GM19240 (cell line): ENCODE data around the gene MBD3L2.
"Not testable (repeated sequence)": the region's sequence is repeated elsewhere in the genome, so short reads cannot be mapped to it uniquely, and the experiment has no call there.

Experiments used
- DNase-seq: peaks from one replicate; pipeline ENCODE4 v3.0.0; 2011; ENCODE audit warnings: low spot score; ENCODE audit not compliant: insufficient read length

MBD3L2 gene

DNA sequence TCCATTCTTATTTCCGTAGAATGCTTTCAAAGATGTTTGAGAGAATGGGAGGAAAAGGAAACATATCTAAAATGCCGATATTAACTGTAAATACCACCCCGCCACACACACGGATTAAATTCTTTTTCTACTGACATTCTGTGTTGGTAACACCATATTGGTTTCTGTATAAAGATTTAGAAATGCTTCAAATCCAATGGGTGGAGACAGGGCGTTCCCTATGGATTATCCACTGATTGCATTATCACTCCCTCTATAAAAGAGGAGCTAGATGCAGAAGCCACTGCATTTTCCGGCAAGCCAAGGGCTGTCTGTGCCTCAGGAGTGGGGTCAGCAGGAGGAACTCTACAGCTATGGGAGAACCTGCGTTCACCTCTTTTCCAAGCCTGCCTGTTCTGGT is at the start of gene MBD3L2:
Gene MBD3L2, plus strand, starts transcription at position 301 of the 400 bp plus-strand sequence. Its CDS starts 53 bp downstream, at position 354.
- DNase-seq, result not testable (repeated sequence)

DNA sequence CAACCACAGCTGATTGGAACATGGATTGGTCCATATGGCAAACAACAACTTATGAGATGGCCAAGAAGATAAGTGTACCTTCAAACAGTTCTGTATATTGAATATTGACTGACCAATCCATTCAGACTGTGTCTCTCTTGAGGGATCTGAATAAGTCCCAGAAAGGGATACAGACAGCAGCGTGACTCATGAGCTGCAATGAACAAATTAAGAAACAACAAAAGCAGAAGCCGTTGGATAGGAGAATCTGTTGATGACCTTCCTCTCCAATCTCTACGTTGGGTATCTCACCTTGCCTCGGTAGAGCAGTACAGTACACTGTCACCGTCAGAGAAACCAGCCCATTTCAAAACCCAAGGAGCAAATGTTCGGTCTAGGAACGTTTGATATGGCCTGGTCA is 49.2 kb upstream of the MBD3L2 start:
- DNase-seq, result no peak

DNA sequence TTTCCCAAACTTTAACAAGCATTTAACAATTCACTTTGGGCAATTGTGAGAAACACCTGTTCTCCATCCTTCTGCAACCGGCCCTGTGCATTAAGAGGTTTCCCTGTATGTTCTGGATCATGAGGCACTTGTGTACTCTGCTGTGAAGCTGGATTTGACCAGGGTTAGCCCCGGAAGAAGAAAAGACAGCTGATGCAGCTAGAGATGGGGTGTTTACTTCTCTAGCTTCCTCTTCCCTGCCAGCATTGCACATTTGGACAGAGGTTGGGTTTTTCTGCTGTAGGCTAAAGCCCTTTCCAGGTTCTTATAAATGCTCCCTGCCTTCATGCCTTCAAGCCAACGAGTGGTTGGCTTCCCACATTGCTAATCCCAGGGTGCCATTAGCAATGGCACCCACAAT is 48.8 kb upstream of the MBD3L2 start:
- no peak for DNase-seq

DNA sequence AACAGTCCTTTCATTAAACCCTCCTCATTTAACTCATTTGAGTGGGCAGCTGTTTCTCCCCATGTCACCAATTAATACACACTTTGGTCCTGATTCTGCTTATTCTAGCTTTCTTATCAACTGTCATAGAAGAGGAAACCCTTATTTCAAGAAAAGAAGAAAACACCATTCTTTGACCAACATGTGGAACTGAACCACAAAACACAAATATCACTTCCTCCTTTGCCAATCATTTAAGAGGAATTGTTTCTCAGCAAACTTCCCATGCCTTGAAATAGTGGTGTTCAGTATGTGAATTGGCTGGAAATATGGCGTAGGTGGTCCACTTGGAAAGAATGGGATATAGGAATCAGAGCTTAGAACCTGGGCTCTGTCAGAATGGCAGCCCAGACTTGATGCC is 48.3 kb upstream of the MBD3L2 start:
- no peak for DNase-seq

DNA sequence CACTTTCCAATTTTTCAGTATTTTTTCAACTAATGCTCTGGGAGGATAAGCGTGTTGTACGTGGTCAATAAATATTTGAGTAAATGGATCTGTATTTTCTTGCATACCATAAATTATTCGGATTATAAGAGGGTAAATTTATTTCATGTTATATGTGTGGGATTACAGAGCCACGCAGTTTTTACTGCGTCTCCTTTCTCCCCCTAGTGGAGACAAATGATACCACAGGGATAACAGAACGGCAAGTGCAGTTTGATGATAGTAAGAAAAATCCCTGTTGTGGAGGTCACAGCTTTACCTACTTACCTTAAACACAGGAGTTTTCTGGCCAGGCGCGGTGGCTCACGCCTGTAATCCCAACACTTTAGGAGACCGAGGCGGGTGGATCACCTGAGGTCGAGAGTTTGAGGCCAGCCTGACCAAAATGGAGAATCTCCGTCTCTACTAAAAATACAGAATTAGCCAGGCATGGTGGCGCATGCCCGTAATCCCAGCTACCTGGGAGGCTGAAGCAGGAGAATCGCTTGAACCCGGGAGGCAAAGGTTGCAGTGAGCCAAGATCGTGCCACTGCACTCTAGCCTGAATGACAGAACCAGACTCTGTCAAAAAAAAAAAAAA is 44.7 kb upstream of the MBD3L2 start:
- no peak for DNase-seq

DNA sequence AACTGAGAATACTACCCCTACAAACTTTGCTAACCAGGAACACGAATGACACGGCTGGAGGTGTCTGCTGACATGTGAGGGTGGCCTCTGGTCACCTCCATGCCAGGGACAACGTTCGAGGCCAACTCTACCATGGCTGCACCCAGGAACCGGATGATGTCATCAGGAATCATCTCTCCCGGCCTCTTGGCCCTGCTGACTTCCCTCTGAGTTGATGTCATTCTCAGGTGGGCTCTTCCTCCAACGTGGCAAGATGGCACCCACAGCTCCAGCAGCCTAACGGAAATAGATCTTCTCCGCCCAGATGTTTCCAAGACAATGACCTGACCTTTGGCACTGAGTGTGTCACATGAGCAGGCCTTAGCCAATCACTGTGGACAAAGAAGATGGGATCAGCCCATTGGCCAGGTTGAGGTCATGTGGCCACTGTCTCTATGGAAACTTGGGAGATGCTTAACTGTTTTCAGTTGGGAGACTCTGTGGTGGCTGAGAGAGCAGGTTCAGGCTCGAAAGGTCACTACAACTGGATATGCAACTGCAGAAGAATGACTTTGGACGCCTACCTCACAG is 42.9 kb upstream of the MBD3L2 start:
- DNase-seq, result no peak

DNA sequence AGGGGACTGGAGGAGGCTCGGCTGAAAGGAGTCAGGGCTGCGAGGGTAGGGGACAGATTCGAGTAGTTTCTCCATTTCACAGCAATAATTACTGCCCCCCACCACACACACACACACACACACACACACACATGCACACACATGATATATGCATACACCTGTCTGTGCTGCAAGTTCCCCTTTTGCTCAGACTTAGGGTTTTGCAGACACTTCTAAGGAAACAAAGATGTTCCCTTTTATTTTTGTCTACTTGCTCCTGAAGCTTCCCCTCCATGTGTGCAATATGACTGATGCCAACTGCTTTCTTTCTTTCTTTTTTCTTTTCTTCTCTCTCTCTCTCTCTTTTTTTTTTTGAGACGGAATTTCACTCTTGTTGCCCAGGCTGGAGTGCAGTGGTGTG is 41.3 kb upstream of the MBD3L2 start:
- DNase-seq, result no peak

DNA sequence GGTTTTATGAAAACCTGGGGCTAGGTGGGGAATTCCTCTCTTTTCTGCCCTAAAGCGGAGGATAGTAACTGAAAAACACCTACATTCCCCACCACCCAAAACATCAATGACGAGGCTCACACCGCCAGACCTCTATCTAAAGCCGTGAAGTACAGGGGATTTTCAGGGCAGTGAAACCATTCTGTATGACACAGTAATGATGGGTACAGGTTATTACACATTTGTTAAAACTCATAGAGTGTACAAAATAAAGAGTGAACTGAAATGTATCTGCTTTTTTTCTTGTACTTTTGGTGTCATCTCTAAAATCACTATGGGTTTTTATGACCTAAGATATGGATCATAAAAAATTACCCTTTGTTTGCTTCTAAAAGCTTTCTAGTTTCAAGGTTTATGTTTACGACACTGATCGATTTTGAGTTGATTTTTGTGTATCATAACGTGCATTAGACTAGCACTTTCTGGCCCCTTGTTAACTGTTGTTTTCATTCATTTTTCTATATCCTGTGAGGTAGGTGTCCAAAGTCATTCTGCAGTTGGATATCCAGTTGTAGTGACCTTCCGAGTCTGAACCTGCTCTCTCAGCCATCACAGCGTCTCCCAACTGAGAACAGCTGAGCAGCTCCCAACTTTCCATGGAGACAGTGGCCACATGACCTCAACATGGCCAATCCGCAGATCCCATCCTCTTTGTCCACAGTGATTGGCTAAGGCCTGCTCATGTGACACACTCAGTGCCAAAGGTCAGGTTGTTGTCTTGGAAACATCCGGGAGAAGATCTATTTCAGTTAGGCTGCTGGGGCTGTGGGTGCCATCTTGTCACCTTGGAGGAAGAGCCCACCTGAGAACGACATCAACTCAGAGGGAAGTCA is 38.2 kb upstream of the MBD3L2 start:
- no peak for DNase-seq

DNA sequence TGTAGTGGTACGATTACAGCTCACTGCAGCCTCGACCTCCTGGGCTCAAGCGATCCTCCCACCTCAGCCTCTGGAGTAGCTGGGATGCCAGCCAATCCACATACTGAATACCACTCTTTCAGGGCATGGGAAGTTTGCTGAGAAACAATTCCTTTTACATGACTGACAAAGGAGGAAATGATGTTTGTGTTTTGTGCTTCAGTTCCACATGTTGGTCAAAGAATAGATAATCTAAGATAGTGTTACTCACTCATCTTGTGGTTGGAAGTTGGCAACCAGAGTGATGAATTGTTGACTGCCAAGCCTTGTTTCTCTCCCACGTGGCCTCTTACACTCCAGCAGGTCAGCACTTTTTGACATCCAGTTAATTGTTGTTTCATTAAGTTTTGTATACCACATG is 35.4 kb upstream of the MBD3L2 start:
- no peak for DNase-seq

DNA sequence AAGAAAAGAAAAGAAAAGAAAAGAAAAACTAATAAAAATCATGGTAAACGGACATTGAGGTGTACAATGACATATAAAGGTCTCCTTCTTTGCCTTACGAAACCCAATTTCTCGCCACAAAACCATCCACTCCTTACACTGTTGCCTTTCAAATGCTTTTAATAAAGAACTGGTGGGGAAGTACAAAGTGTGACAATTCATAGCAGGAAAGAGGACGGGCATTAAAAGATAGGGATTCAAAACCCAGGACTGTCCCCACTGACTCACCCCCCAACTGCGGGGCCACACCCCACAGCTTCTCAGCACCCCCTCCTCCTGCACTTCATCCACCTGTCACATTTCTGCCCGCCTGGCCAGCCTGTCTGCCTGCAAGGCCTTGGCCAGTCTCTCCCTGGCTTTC is 30.3 kb upstream of the MBD3L2 start:
- no peak for DNase-seq

DNA sequence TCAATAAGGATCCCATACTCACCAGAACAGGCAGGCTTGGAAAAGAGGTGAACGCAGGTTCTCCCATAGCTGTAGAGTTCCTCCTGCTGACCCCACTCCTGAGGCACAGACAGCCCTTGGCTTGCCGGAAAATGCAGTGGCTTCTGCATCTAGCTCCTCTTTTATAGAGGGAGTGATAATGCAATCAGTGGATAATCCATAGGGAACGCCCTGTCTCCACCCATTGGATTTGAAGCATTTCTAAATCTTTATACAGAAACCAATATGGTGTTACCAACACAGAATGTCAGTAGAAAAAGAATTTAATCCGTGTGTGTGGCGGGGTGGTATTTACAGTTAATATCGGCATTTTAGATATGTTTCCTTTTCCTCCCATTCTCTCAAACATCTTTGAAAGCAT is 27.8 kb upstream of the MBD3L2 start, which contains the start of gene MBD3L2B:
Gene MBD3L2B, minus strand, starts transcription at position 101 of the 400 bp plus-strand sequence. Its CDS starts 34 bp downstream, at position 67.
- DNase-seq, result not testable (repeated sequence)

DNA sequence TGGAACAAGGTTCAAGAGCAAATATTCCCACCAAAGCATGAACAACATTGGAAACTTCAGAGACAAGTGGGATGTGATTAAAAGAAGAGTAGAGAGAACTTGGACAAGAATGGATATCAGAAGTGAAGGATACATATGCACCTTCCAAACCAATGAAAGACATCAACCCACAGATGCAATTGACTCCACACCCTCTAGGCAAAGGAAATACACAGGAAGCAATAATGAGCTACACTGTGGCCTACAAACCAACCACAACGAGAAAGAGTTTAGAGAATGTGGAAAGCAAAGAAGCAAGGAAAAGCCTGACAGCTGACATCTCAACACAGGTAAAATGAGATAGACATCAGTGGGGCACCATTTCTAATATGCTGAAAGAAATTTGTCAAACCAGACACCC is 20.3 kb upstream of the MBD3L2 start:
- DNase-seq, result not testable (repeated sequence)

DNA sequence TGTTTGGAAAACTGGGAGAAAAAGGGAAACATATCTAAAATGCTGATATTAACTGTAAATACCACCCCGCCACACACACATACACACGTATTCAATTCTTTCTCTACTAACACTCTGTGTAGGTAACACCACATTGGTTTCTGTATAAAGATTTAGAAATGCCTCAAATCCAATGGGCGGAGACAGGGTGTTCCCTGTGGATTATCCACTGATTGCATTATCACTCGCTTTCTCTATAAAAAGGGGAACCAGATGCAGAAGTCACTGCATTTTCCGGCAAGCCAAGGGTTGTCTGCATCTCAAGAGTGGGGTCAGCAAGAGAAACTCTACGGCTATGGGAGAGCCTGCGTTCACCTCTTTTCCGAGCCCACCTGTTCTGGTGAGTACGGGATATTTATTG is 18.8 kb upstream of the MBD3L2 start, which contains the start of gene MBD3L5:
Gene MBD3L5, plus strand, starts transcription at position 301 of the 400 bp plus-strand sequence. Its CDS starts 34 bp downstream, at position 335.
- not testable (repeated sequence) for DNase-seq

DNA sequence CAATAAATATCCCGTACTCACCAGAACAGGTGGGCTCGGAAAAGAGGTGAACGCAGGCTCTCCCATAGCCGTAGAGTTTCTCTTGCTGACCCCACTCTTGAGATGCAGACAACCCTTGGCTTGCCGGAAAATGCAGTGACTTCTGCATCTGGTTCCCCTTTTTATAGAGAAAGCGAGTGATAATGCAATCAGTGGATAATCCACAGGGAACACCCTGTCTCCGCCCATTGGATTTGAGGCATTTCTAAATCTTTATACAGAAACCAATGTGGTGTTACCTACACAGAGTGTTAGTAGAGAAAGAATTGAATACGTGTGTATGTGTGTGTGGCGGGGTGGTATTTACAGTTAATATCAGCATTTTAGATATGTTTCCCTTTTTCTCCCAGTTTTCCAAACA is 9.0 kb upstream of the MBD3L2 start, which contains the start of gene MBD3L4:
Gene MBD3L4, minus strand, starts transcription at position 101 of the 400 bp plus-strand sequence. Its CDS starts 35 bp downstream, at position 66.
- not testable (repeated sequence) for DNase-seq

DNA sequence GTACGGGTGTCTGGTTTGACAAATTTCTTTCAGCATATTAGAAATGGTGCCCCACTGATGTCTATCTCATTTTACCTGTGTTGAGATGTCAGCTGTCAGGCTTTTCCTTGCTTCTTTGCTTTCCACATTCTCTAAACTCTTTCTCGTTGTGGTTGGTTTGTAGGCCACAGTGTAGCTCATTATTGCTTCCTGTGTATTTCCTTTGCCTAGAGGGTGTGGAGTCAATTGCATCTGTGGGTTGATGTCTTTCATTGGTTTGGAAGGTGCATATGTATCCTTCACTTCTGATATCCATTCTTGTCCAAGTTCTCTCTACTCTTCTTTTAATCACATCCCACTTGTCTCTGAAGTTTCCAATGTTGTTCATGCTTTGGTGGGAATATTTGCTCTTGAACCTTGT is 7.6 kb upstream of the MBD3L2 start:
- not testable (repeated sequence) for DNase-seq

DNA sequence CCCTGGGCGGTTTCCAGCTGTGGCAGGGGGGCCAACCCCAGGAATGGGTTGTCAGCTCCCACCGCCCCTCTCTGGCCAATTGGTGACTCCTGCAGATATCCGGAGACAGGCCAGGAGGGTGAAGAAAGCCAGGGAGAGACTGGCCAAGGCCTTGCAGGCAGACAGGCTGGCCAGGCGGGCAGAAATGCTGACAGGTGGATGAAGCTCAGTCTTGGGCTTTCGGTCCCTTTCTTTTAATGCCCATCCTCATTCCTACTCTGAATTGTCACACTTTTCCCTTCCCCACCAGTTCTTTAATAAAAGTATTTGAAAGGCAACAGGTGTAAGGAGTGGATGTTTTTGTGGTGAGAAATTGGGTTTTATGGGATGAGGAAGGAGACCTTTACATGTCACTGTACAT is 2.3 kb downstream of the MBD3L2 start:
- DNase-seq, result not testable (repeated sequence)

DNA sequence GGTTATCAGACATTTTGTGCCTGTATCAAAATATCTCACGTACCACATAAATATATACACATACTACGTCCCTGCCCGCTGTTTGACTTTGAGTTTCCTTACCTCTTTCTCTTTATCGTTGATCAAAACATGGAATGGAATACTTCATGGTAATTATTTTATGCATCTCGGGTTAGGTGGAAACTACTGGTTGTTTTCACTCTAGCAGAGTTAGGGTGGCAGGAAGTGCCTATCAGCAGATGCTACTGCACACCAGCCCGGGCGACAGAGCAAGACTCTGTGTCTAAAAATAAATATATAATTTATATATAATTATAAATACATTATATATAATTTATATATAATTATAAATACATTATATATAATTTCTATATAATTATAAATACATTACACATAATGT is 3.8 kb downstream of the MBD3L2 start:
- not testable (repeated sequence) for DNase-seq

DNA sequence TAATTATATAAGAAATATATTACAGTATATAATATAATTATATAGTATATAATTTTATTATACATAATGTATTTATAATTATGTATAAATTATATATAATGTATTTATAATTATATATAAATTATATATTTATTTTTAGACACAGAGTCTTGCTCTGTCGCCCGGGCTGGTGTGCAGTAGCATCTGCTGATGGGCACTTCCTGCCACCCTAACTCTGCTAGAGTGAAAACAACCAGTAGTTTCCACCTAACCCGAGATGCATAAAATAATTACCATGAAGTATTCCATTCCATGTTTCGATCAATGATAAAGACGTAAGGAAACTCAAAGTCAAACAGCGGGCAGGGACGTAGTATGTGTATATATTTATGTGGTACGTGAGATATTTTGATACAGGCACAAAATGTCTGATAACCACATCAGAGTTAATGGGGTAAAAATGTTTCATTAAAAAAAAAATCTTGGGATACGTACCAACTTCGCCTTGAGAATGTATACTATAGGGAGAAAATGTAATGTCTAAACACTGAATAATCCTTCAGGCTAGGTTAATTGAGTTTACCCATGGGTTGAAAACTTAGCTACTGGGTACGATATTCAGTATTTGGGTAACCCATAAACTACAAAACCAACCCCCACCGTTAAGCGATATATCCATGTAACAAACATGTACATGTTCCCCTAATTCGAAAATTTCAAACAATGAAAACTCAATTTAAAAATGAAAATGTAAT is 5.7 kb downstream of the MBD3L2 start:
- DNase-seq, result not testable (repeated sequence)

DNA sequence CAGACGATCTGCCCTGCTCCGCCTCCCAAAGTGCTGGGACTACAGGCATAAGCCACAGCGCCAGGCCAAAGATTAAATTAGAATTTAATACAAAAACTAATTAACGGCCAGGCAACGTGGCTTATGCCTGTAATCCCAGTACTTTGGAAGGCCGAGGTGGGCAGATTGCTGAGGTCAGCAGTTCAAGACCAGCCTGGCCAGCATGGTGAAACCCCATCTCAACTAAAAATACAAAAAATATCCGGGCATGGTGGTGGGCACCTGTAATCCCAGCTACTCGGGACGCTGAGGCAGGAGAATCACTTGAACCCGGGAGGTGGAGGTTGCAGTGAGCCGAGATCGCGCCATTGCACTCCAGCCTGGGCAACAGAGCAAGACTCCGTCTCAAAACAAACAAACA is 6.6 kb downstream of the MBD3L2 start:
- not testable (repeated sequence) for DNase-seq

DNA sequence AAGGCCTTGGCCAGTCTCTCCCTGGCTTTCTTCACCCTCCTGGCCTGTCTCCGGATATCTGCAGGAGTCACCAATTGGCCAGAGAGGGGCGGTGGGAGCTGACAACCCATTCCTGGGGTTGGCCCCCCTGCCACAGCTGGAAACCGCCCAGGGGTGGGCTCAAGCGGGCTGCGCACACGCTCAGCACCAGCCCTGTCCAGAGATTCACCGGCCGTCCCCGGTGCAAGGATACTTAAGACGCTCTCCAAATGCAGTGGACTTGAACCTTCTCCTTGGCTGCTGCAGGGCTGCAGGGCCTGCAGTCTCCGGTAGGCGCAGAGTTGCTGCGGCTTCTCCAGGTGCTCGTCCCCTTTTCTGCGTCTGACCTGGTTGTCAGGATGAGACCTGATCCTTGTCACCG is 7.2 kb downstream of the MBD3L2 start:
- DNase-seq, result not testable (repeated sequence)

DNA sequence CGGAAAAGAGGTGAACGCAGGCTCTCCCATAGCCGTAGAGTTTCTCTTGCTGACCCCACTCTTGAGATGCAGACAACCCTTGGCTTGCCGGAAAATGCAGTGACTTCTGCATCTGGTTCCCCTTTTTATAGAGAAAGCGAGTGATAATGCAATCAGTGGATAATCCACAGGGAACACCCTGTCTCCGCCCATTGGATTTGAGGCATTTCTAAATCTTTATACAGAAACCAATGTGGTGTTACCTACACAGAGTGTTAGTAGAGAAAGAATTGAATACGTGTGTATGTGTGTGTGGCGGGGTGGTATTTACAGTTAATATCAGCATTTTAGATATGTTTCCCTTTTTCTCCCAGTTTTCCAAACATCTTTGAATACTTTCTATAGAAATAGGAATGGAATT is 9.5 kb downstream of the MBD3L2 start, which contains the start of gene MBD3L3:
Gene MBD3L3, minus strand, starts transcription at position 101 of the 400 bp plus-strand sequence. Its CDS starts 71 bp downstream, at position 30.
- DNase-seq, result not testable (repeated sequence)
